Amniotic epithelial cell (primary cell): Measurements from ENCODE around the gene LAMA3.

ENCODE experiments used
- DNase-seq: peaks from one replicate; pipeline ENCODE4 v3.0.0-alpha.2; 2010; ENCODE audit warnings: low read depth

The LAMA3 gene

GRCh38 chr18:23912356-23912755, 223.1 kb downstream of the LAMA3 start:
- DNase-seq, result peak; percentile 51

GRCh38 chr18:23916338-23916737, 227.1 kb downstream of the LAMA3 start:
- no peak for DNase-seq

GRCh38 chr18:23918395-23919032, 229.3 kb downstream of the LAMA3 start:
- peak; percentile 45 for DNase-seq

- peak; percentile 67 for DNase-seq
Measured at GRCh38 chr18:23920054-23920453, 230.8 kb downstream of the LAMA3 start.

- peak; percentile 48 for DNase-seq
Measured at GRCh38 chr18:23921716-23922285, 232.5 kb downstream of the LAMA3 start.

- no peak for DNase-seq
Measured at GRCh38 chr18:23922939-23923338, 233.7 kb downstream of the LAMA3 start.

- peak; percentile 71 for DNase-seq
Measured at GRCh38 chr18:23924813-23925212, 235.6 kb downstream of the LAMA3 start.

- DNase-seq, result no peak
Measured at GRCh38 chr18:23926571-23926970, 237.3 kb downstream of the LAMA3 start.

- DNase-seq, result peak; percentile 58
Measured at GRCh38 chr18:23927821-23928746, 238.8 kb downstream of the LAMA3 start.

GRCh38 chr18:23929362-23929930, 240.2 kb downstream of the LAMA3 start:
- DNase-seq, result no peak

GRCh38 chr18:23930002-23930401, 240.7 kb downstream of the LAMA3 start:
- DNase-seq, result no peak

GRCh38 chr18:23932385-23933067, 243.3 kb downstream of the LAMA3 start:
- DNase-seq, result peak; percentile 18

- no peak for DNase-seq
Measured at GRCh38 chr18:23933407-23933806, 244.2 kb downstream of the LAMA3 start.

GRCh38 chr18:23934252-23934651, 245.0 kb downstream of the LAMA3 start:
- DNase-seq, result no peak

GRCh38 chr18:23934863-23935262, 245.6 kb downstream of the LAMA3 start:
- no peak for DNase-seq

- no peak for DNase-seq
Measured at GRCh38 chr18:23935804-23936203, 246.6 kb downstream of the LAMA3 start.

GRCh38 chr18:23936381-23936958, 247.2 kb downstream of the LAMA3 start:
- no peak for DNase-seq

GRCh38 chr18:23938043-23938756, 248.9 kb downstream of the LAMA3 start:
- no peak for DNase-seq

- no peak for DNase-seq
Measured at GRCh38 chr18:23938901-23939341, 249.7 kb downstream of the LAMA3 start.

GRCh38 chr18:23939366-23939765, 250.1 kb downstream of the LAMA3 start:
- no peak for DNase-seq

GRCh38 chr18:23939896-23940295, 250.6 kb downstream of the LAMA3 start:
- DNase-seq, result no peak
